ENCODE measurements around the gene REXO4. TPM values are rescaled to one million over a fixed set of nuclear protein-coding genes. Genes with fewer than 3 reads are reported as not detected.

REXO4 gene
- total and polyA plus RNA-seq, 2 of the 13 experiments (the other 11 are each of a cell fraction or from before 2014, with no cell fraction given): 18.5 to 30.4 TPM

DNA sequence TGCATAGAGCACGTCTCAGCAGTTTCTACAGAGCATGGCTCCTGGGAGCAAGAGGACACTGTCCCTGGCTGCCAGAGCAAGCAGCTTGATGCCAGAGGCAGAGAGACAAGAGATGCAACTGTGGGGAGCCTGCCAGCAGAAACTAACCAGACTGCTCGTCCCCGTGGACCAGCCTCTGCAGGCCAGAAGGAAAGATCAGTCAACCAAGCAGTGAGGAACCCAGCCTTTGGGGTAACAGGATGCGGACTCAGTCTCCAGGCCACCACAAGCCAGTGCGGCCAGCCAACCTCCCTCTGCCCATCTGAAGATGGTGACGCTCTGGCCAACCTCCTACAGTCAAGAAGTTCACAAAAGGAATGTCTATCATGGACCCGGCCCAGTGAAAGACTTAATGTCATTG lies 45.7 kb downstream of the REXO4 start (continued):
- TF ChIP-seq ZNF512B (CRISPR knock-in tag; IDR thresholded peaks at IDR 0.05; ENCODE audit: borderline replicate concordance) (no peak), ZFP36 (IDR thresholded peaks at IDR 0.05; ENCODE audit: borderline replicate concordance, low read depth, low read length, partially characterized antibody) (no peak), NFAT5 (CRISPR knock-in tag; IDR thresholded peaks at IDR 0.05) (no peak)

DNA sequence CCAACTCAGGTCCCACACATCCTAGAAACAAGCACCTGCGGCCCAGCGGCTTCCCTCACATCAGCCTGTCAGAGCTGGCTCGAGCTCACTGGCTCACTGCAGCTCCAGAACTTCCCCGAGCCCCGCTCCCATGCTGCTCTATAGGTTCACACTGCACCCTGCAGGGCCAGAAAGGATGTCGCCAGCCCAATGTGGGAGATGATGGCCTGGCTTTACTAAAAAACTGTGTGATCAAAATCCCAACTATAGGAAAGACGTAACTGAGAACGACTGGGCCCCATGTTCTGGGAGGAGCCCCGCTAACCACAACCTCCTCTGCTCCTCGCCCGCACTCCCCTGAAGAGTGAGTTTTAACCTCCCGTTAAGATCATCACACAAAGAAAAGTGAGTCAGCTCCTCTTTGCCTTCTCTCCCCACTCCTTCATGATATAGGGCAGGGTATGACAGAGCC lies 46.5 kb downstream of the REXO4 start:
- peak overlapping the region; percentile 30 for H3K4me2 ChIP-seq (ENCODE audit: low read depth, low read length)
- no peak overlapping the region for H3K9ac ChIP-seq (ENCODE audit: insufficient read depth, low read depth, low read length)
- H3K4me1 ChIP-seq (ENCODE audit: insufficient read depth, low read length): peaks cover 61% of the 10 kb centered on the region
- no peaks in the 10 kb centered on the region for H3K9me3 ChIP-seq (ENCODE audit: low read length)
- WGBS (ENCODE audit: low lambda C conversion rate): 87% methylated on average over 11 of the region's 12 CpGs
- peaks cover 88% of the 10 kb centered on the region for H4K20me1 ChIP-seq (ENCODE audit: insufficient read depth, low read length)
- POLR2A ChIA-PET: interaction anchor here (0.8 to 1.8 kb wide), 6 partner anchors 8 to 23 kb away, joined by 3 to 7 read pairs (median 4); partner anchors contain the start of genes MED22, RPL7A and SURF1
- H3K79me2 ChIP-seq (ENCODE audit: insufficient read depth, low read length): peaks cover 92% of the 10 kb centered on the region
- DNase-seq (ENCODE audit: low spot score) (no peak), FAIRE-seq (no peak), ATAC-seq (no peak)
- H3K36me3 ChIP-seq (replicated peaks in 1 of 2; ENCODE audit: control insufficient read depth in 1 of 2, insufficient read depth in 2 of 2, low read length in 2 of 2): peaks cover 16 to 71% of the 10 kb centered on the region in 2 experiments
- intact Hi-C loops (cut with micrococcal nuclease; ENCODE audit: unreplicated experiment) (no loop called here), in situ Hi-C loops (cut with HindIII; ENCODE audit: extremely low pct_ligation_motif_present, low pct_unique_long_range_greater_than_20kb) (no loop called here)
- no peak overlapping the region for H2AFZ ChIP-seq (ENCODE audit: low read length)
- H3K4me3 ChIP-seq (replicated peaks in 1 of 3; ENCODE audit: insufficient read depth in 1 of 3, low read depth in 2 of 3, low read length in 3 of 3): no peak overlapping the region; a peak in 1 of 6 replicates
- no TSS peak for BruUV-seq (replicated peaks)
- CTCF ChIA-PET (ENCODE audit: low intra/inter-chr PET ratio, low total read pairs): no interaction called here
- no peaks in the 10 kb centered on the region for H3K27me3 ChIP-seq (ENCODE audit: control insufficient read depth in 1 of 2, insufficient read depth in 2 of 2, low read length in 2 of 2)
- no peak overlapping the region for H3K27ac ChIP-seq (ENCODE audit: extremely low read length, insufficient read depth, low read length)
- TF ChIP-seq HOXA9 (CRISPR knock-in tag; IDR thresholded peaks at IDR 0.05; ENCODE audit: borderline replicate concordance): no peak
- no peak for TF ChIP-seq MAFK (conservative IDR thresholded peaks at IDR 0.05 in 1 of 2, IDR thresholded peaks at IDR 0.05 in 1 of 2; ENCODE audit: low read length in 2 of 2)
- TF ChIP-seq, protein P1, sequence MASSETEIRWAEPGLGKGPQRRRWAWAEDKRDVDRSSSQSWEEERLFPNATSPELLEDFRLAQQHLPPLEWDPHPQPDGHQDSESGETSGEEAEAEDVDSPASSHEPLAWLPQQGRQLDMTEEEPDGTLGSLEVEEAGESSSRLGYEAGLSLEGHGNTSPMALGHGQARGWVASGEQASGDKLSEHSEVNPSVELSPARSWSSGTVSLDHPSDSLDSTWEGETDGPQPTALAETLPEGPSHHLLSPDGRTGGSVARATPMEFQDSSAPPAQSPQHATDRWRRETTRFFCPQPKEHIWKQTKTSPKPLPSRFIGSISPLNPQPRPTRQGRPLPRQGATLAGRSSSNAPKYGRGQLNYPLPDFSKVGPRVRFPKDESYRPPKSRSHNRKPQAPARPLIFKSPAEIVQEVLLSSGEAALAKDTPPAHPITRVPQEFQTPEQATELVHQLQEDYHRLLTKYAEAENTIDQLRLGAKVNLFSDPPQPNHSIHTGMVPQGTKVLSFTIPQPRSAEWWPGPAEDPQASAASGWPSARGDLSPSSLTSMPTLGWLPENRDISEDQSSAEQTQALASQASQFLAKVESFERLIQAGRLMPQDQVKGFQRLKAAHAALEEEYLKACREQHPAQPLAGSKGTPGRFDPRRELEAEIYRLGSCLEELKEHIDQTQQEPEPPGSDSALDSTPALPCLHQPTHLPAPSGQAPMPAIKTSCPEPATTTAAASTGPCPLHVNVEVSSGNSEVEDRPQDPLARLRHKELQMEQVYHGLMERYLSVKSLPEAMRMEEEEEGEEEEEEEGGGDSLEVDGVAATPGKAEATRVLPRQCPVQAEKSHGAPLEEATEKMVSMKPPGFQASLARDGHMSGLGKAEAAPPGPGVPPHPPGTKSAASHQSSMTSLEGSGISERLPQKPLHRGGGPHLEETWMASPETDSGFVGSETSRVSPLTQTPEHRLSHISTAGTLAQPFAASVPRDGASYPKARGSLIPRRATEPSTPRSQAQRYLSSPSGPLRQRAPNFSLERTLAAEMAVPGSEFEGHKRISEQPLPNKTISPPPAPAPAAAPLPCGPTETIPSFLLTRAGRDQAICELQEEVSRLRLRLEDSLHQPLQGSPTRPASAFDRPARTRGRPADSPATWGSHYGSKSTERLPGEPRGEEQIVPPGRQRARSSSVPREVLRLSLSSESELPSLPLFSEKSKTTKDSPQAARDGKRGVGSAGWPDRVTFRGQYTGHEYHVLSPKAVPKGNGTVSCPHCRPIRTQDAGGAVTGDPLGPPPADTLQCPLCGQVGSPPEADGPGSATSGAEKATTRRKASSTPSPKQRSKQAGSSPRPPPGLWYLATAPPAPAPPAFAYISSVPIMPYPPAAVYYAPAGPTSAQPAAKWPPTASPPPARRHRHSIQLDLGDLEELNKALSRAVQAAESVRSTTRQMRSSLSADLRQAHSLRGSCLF (CRISPR knock-in tag; IDR thresholded peaks at IDR 0.05; ENCODE audit: borderline replicate concordance): no peak
- TF ChIP-seq POLR2G (IDR thresholded peaks at IDR 0.05; ENCODE audit: low read depth, low read length): peak; percentile 32; the same call in 1 of the 2 replicates
- no peak for TF ChIP-seq SP2 (CRISPR knock-in tag; IDR thresholded peaks at IDR 0.05)
